ENCODE results near the gene ALAS1. TPM values are rescaled to one million over a fixed set of nuclear protein-coding genes. Genes with fewer than 3 reads are reported as not detected.

ALAS1 gene
- total and polyA plus RNA-seq, 2 experiments from 2014 or later, result 17.8 to 42.8 TPM

DNA sequence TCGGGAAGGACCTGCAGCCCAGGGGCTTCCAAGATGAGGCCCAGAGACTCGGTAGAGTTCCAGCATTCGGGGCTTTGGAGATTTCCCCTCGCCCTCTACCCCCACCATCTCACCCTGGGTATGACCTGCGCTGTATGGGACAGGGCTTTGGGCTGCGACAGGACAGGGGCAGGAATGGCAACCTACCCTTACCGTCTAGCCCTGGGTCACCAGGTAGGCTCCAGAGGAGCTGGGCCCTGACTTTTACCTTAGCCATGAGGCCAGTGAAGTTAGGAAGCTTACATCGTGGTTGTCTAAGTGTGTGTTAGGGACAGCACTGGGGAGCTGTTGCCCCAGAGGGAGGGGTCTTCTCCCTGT lies 48.3 kb downstream of the ALAS1 start (continued):
- TF ChIP-seq, protein P1, sequence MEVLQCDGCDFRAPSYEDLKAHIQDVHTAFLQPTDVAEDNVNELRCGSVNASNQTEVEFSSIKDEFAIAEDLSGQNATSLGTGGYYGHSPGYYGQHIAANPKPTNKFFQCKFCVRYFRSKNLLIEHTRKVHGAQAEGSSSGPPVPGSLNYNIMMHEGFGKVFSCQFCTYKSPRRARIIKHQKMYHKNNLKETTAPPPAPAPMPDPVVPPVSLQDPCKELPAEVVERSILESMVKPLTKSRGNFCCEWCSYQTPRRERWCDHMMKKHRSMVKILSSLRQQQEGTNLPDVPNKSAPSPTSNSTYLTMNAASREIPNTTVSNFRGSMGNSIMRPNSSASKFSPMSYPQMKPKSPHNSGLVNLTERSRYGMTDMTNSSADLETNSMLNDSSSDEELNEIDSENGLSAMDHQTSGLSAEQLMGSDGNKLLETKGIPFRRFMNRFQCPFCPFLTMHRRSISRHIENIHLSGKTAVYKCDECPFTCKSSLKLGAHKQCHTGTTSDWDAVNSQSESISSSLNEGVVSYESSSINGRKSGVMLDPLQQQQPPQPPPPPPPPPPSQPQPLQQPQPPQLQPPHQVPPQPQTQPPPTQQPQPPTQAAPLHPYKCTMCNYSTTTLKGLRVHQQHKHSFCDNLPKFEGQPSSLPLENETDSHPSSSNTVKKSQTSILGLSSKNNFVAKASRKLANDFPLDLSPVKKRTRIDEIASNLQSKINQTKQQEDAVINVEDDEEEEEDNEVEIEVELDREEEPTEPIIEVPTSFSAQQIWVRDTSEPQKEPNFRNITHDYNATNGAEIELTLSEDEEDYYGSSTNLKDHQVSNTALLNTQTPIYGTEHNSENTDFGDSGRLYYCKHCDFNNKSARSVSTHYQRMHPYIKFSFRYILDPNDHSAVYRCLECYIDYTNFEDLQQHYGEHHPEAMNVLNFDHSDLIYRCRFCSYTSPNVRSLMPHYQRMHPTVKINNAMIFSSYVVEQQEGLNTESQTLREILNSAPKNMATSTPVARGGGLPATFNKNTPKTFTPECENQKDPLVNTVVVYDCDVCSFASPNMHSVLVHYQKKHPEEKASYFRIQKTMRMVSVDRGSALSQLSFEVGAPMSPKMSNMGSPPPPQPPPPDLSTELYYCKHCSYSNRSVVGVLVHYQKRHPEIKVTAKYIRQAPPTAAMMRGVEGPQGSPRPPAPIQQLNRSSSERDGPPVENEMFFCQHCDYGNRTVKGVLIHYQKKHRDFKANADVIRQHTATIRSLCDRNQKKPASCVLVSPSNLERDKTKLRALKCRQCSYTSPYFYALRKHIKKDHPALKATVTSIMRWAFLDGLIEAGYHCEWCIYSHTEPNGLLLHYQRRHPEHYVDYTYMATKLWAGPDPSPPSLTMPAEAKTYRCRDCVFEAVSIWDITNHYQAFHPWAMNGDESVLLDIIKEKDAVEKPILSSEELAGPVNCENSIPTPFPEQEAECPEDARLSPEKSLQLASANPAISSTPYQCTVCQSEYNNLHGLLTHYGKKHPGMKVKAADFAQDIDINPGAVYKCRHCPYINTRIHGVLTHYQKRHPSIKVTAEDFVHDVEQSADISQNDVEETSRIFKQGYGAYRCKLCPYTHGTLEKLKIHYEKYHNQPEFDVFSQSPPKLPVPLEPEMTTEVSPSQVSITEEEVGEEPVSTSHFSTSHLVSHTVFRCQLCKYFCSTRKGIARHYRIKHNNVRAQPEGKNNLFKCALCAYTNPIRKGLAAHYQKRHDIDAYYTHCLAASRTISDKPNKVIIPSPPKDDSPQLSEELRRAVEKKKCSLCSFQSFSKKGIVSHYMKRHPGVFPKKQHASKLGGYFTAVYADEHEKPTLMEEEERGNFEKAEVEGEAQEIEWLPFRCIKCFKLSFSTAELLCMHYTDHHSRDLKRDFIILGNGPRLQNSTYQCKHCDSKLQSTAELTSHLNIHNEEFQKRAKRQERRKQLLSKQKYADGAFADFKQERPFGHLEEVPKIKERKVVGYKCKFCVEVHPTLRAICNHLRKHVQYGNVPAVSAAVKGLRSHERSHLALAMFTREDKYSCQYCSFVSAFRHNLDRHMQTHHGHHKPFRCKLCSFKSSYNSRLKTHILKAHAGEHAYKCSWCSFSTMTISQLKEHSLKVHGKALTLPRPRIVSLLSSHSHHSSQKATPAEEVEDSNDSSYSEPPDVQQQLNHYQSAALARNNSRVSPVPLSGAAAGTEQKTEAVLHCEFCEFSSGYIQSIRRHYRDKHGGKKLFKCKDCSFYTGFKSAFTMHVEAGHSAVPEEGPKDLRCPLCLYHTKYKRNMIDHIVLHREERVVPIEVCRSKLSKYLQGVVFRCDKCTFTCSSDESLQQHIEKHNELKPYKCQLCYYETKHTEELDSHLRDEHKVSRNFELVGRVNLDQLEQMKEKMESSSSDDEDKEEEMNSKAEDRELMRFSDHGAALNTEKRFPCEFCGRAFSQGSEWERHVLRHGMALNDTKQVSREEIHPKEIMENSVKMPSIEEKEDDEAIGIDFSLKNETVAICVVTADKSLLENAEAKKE (CRISPR knock-in tag; IDR thresholded peaks at IDR 0.05), result no peak
- TF ChIP-seq STAT1 (IDR thresholded peaks at IDR 0.05; ENCODE audit: unreplicated experiment) (no peak), POLR2AphosphoS5 (IDR thresholded peaks at IDR 0.05; ENCODE audit: low read depth) (no peak; the same call in 1 of the 2 replicates), EZH2 (IDR thresholded peaks at IDR 0.05; ENCODE audit: low read depth, unreplicated experiment) (no peak)
- TF ChIP-seq, protein P2, sequence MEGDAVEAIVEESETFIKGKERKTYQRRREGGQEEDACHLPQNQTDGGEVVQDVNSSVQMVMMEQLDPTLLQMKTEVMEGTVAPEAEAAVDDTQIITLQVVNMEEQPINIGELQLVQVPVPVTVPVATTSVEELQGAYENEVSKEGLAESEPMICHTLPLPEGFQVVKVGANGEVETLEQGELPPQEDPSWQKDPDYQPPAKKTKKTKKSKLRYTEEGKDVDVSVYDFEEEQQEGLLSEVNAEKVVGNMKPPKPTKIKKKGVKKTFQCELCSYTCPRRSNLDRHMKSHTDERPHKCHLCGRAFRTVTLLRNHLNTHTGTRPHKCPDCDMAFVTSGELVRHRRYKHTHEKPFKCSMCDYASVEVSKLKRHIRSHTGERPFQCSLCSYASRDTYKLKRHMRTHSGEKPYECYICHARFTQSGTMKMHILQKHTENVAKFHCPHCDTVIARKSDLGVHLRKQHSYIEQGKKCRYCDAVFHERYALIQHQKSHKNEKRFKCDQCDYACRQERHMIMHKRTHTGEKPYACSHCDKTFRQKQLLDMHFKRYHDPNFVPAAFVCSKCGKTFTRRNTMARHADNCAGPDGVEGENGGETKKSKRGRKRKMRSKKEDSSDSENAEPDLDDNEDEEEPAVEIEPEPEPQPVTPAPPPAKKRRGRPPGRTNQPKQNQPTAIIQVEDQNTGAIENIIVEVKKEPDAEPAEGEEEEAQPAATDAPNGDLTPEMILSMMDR (conservative IDR thresholded peaks at IDR 0.05; ENCODE audit: low read depth in 2 of 2), result no peak

DNA sequence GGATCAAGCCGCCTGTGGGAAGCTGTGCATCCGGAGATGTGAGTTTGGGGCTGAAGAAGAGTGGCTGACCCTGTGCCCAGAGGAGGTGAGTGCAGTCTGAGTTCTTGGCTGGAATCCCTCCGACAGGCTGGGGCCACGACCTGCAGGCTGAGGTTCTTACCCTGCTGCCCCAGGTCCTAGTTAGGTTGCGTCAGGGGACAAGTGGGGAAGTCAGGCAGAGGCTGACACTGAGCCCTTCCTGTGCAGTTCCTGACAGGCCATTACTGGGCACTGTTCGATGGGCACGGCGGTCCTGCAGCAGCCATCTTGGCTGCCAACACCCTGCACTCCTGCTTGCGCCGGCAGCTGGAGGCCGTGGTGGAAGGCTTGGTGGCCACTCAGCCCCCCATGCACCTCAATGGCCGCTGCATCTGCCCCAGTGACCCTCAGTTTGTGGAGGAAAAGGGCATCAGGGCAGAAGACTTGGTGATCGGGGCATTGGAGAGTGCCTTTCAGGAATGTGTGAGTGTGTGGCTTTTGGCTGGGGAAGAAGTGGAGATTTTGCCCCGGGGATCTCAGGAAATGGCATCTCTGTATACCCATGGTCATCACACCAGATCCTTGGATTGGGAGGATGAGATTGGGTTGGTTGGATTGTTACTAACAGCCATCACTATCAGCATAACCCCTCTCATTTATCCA lies 48.9 kb downstream of the ALAS1 start:
- no peak overlapping the region for H3K27ac Mint-ChIP-seq
- TF ChIP-seq STAT1 (IDR thresholded peaks at IDR 0.05; ENCODE audit: unreplicated experiment) (no peak), JUNB (IDR thresholded peaks at IDR 0.05; ENCODE audit: unreplicated experiment) (no peak), EZH2phosphoT487 (IDR thresholded peaks at IDR 0.05; ENCODE audit: unreplicated experiment) (no peak), POLR2AphosphoS5 (IDR thresholded peaks at IDR 0.05; ENCODE audit: low read depth) (no peak), ZNF114 (CRISPR knock-in tag; IDR thresholded peaks at IDR 0.05) (no peak), EZH2 (IDR thresholded peaks at IDR 0.05; ENCODE audit: low read depth, unreplicated experiment) (no peak)
- TF ChIP-seq, protein P3, sequence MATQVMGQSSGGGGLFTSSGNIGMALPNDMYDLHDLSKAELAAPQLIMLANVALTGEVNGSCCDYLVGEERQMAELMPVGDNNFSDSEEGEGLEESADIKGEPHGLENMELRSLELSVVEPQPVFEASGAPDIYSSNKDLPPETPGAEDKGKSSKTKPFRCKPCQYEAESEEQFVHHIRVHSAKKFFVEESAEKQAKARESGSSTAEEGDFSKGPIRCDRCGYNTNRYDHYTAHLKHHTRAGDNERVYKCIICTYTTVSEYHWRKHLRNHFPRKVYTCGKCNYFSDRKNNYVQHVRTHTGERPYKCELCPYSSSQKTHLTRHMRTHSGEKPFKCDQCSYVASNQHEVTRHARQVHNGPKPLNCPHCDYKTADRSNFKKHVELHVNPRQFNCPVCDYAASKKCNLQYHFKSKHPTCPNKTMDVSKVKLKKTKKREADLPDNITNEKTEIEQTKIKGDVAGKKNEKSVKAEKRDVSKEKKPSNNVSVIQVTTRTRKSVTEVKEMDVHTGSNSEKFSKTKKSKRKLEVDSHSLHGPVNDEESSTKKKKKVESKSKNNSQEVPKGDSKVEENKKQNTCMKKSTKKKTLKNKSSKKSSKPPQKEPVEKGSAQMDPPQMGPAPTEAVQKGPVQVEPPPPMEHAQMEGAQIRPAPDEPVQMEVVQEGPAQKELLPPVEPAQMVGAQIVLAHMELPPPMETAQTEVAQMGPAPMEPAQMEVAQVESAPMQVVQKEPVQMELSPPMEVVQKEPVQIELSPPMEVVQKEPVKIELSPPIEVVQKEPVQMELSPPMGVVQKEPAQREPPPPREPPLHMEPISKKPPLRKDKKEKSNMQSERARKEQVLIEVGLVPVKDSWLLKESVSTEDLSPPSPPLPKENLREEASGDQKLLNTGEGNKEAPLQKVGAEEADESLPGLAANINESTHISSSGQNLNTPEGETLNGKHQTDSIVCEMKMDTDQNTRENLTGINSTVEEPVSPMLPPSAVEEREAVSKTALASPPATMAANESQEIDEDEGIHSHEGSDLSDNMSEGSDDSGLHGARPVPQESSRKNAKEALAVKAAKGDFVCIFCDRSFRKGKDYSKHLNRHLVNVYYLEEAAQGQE (IDR thresholded peaks at IDR 0.05; ENCODE audit: unreplicated experiment), result no peak
- TF ChIP-seq, protein P2 (conservative IDR thresholded peaks at IDR 0.05; ENCODE audit: low read depth in 2 of 2), result no peak

More for the DNA sequence above, 48.9 kb downstream of the ALAS1 start:
- H3K9me2 ChIP-seq (ENCODE audit: insufficient read depth), result no peaks in the 10 kb centered on the region
- H3K4me3 Mint-ChIP-seq, result peak overlapping the region; percentile 70
- H3K4me2 ChIP-seq, result peak overlapping the region; percentile 90
- peaks cover 6% of the 10 kb centered on the region; the same call in 2 of the 3 replicates for H3K9me3 Mint-ChIP-seq
- H3K4me3 ChIP-seq, result peak overlapping the region; percentile 74; the same call in 1 of the 2 replicates
- H3K27me3 Mint-ChIP-seq (ENCODE audit: insufficient read depth, low read depth, poor library complexity), result peaks cover 52% of the 10 kb centered on the region
- no peaks in the 10 kb centered on the region for H3K79me2 ChIP-seq (replicated peaks; ENCODE audit: insufficient read depth)
- no peak for DNase-seq (ENCODE audit: low spot score)
- peaks cover 44% of the 10 kb centered on the region for H3K27me3 ChIP-seq (ENCODE audit: insufficient read depth)
- H3K36me3 ChIP-seq (ENCODE audit: insufficient read depth), result peaks cover 2% of the 10 kb centered on the region; the same call in 1 of the 2 replicates
- peaks cover 3% of the 10 kb centered on the region; the same call in 2 of the 3 replicates for H3K36me3 Mint-ChIP-seq (ENCODE audit: low read depth)
- ATAC-seq, result no peak
- H2AFZ ChIP-seq, result no peak overlapping the region
- no peak overlapping the region for H3K27ac ChIP-seq (ENCODE audit: low read depth)
- H4K20me1 ChIP-seq (replicated peaks; ENCODE audit: insufficient read depth), result peaks cover under 1% of the 10 kb centered on the region; the same call in 1 of the 2 replicates
- peaks cover 11% of the 10 kb centered on the region; the same call in 1 of the 2 replicates for H3K4me1 ChIP-seq (ENCODE audit: insufficient read depth)
- peaks cover 7% of the 10 kb centered on the region for H3F3A ChIP-seq (replicated peaks; ENCODE audit: low read depth)
- H3K4me1 Mint-ChIP-seq, result peaks cover 5% of the 10 kb centered on the region

Data from GM23338 (cell line).